IPS-NIHi7 (cell line): ENCODE results near the gene SH3YL1.

Source experiments
- DNase-seq: peaks from one replicate; pipeline ENCODE4 v3.0.0; 2012; ENCODE audit warnings: mixed read lengths; ENCODE audit errors: extremely low spot score

The SH3YL1 gene

GRCh38 chr2:223971-224760, 39.7 kb downstream of the SH3YL1 start:
- no peak for DNase-seq

DNA sequence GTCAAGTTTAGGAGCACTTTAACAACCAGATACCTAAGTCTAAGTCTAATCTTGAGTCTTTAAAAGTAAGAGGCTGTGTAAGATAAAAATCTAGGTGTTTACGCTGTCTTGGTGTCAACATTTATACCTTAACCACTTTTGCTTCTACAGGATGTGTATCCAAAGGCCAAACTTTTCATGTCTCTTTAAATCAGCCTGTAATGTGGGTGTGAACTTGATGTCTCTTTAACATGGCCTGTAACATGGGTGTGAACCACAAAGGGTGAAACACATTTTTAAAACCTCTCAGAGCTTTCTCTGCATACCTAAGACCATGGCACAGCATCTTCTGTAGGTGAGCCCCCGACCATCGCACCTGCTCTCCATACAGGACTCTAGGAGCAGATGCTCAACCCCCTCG, 40.4 kb downstream of the SH3YL1 start:
- no peak for DNase-seq

GRCh38 chr2:216068-216467, 47.8 kb downstream of the SH3YL1 start:
- no peak for DNase-seq

DNA sequence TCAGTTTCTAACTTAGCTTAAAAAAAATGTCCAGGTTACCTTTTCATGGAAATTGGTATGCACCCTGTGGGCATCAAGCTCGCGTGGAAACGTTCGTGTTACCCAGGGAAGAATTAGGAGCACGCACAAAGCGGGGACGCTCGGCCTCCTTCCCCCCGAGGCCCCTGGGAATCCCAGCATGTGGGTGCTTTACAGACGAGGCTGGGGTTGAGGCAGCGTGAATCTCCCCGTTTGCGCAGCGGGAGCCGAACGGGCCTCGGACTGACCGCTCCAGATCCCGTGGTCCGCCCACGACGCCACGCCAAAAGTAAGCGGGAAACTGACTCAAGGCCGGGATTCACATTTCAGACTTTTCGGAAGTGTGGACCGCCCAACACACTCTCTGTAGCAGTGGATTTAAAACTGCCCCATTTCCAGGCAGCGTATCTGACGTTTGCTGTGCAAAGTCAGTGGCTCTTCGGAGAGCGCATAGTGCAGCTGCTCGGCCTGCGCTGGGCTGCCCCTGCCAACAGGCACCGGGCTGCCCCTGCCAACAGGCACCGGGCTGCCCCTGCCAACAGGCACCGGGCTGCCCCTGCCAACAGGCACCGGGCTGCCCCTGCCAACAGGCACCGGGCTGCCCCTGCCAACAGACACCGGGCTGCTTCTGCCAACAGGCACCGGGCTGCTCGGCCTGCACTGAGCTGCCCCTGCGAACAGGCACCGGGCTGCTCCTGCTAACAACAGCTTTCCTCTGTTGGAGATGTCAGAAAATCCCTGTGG, 49.7 kb downstream of the SH3YL1 start:
- no peak for DNase-seq

DNA sequence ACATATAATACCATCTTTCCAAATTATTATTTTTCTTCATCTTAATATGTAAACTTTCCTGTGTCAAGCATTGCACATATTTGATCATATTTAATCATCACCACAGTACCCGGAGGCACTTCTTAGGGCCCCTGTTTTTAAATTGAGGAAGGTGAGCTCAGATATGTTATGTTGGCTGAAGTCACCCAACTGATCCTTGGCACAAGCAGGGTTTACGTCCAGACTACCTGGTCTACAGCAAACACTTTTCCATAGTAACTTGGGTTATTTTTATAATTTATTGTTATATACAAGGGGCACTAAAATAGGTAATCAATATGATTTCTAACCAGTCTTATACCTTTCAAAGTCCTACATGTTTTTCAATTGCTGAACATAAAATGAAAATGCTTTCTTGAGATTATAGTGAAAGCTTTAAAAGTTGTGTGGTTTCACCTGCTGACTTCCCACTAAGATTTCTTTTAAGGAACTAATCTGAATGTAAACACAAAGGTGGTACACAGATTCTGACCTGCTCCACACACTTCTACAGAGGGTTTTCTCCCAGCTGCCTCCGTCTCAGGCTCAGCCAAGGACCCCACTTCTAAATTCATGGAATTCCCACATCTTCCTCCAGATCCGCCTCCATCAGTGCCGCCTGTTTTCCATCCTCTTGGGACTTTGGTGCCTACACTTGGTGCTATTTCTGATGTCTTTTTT, 52.2 kb downstream of the SH3YL1 start:
- DNase-seq, result no peak

DNA sequence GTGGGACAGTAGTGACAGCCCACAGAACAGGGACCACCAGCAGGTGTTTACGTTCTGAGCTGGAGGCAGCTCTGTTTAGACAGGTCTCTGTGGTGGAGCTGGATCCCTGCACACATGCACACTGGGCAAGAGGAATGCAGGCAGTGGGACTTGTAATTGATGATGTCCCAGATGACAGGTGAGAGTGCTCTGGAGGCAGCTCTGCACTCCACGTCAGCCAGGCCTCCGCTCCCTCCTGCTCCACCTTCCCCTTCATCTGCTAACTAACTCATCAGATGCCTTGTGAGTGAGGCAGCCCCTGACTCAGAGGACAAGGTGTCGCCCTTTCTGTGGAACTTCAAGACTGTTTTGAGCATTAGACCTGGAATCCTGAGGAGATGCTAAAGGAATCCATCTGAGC, 53.2 kb downstream of the SH3YL1 start:
- DNase-seq, result no peak

DNA sequence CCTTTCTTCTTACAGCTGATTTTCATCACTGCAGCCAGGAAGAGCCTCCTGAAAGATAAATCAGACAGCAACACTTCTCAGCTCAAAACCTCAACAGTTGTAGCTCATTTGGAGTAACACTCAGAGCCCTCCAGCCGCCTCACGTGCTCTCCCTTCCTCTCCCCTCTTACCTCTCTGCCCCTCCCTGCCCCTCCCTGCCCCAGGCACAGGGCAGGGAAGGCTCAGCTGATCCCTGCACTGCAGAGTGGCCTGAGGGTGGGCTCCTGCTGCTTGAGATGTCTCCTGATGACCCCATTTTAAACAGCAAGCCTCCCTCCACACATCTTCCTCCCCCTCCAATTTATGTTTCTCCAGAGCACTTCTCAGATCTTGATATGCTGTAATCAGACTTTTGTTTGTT, 54.4 kb downstream of the SH3YL1 start:
- no peak for DNase-seq

DNA sequence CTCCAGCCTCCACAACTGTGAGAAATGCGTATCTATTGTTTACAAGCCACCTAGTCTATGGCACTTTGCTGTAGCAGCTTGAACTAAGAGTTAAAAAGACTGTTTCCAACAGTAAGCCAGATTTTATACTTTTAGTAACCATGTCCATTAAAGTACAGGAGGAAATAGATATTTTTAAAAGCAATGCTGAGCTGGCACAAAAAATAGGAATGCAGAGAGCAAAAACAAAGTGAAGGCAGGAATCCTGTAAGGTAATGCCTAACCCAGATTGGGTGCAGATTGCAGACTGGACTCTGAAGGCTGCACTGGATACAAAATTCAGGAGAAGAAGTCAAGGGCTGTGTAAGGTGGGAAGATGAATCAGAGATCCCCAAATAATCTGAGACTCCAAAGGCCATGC, 55.5 kb downstream of the SH3YL1 start:
- DNase-seq, result no peak

GRCh38 chr2:203984-204383, 59.8 kb downstream of the SH3YL1 start:
- DNase-seq, result no peak

GRCh38 chr2:203401-203800, 60.4 kb downstream of the SH3YL1 start:
- no peak for DNase-seq

- DNase-seq, result no peak
These were observed 60.9 kb downstream of the SH3YL1 start for GRCh38 chr2:202945-203344.

- no peak for DNase-seq
These were observed 62.0 kb downstream of the SH3YL1 start for GRCh38 chr2:201648-202433.

DNA sequence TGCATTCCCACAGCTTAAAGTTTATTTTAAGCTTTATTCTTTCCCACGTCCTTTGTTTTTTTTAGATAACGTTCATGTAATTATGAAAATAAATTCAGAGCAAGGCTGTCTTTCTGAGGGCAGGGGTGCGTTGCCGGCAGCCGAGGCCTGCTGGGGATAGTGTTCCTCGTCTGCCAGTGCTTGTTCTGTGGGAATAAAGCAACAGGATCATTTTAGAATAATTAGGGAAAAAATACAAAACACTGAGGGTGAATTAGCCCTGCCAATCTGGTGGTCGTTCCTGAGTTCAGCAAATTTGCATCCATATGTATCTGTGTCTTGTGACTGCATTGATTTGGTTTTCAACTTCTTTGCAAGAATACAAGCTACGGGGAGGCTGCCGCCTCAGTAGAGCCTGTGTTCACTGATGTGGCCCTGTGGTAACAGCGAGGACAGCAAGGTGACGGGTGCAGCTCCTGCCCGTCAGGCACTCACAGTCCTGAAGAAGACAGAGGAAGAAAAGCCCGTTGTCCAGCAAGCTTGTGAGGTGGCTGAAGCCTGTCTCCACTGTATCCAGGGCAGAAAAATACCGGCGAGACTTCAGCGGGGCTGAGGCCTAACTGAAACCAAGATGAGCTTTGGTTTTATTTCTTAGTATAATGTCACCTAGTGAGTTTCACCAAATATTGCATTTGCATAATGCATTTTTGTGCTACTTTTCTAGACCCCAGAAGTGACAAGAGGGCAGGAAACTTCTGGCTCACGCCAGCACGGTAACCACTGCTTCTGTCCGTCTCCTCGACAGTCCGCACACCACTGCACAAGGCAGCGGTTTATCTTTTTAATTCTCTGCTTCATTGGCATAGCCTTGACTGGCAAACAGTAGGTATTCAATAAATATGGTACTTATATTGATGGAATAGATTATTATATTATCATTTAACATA, 64.5 kb downstream of the SH3YL1 start:
- DNase-seq, result no peak

- DNase-seq, result no peak
These were observed 67.4 kb downstream of the SH3YL1 start for GRCh38 chr2:196406-196805.

DNA sequence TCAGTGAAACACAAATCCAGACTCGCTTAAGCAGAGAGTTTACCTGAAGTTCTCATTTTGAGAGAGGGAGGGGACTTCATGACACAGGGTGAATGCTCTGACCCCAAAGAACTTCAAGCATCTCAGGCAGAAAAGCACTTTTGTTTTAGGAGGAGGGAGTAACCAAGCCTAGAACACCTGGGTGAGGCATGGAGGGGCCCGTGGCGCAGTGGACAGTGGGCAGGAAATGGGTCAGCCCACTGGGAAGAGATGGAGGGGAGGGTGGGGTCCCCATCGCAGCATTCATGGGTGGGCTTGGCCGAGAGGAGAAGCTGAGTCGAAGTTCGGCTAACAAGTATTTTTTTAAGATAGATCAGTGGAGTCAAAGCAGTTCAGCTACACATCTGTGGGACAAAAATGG, 67.9 kb downstream of the SH3YL1 start:
- DNase-seq, result no peak

DNA sequence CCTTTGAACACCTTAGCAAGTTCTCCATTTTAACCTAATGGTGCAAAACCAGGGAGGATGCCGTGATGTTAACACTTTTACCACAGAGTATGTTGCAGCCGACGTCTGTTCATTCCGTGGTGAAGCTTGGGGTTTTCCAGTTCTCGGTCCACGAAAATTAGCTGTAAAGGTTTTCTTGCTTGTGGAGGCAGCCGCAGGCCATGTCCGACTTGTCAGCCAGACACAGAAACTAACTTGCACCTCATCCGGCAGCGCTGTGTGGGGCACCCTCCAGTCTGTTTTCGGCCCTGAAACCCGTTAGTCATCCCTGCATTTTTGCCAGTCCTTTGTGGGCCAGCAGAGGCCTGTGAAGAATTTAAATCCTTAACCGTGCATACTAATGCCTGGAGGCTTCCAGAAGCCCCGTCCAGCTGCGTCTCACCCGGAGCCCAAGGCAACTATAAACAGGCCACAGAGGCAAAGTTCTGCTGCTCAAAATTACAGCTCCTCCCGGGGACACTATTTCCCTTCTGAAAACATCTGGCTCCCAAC, 70.6 kb downstream of the SH3YL1 start:
- no peak for DNase-seq

GRCh38 chr2:191311-192190, 72.3 kb downstream of the SH3YL1 start:
- no peak for DNase-seq

DNA sequence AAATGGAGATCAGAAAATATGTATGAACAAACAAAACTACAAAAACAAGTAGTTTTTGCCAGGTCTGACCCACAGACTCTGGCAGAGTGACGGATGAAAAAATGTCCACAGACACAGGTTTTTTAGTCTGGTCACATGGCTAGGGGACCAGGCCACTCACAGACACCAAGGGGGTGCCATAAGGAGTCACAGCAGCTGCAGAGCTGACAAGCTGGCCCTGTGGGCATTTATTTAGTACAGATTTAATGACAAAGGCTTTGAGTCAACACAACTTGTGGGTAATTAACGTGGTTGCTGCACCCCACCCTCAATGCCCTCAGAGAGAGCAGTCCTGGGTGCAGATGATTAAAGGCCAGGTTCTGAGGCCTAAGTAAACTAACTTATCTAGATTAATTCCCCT, 76.0 kb downstream of the SH3YL1 start:
- DNase-seq, result no peak

- DNase-seq, result no peak
These were observed 78.6 kb downstream of the SH3YL1 start for GRCh38 chr2:185221-185620.

DNA sequence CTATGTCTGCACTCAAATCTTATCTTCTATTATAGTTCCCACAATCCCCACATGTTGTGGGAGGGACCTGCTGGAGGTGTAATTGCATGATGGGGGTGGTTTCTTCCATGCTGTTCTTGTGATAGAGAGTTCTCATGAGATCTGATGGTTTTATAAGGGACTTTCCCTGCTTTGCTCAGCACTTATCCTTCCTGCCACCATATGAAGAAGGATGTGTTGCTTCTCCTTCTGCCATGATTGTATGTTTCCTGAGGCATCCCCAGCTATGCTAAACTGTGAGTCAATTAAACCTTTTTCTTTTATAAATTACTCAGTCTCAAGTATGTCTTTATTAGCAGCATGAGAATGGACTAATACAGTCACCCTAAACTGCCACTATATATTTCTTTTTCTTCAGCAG, 79.1 kb downstream of the SH3YL1 start:
- no peak for DNase-seq
